GM12801 (cell line): ENCODE data around the gene DPM3.

ENCODE experiments used
- CTCF ChIP-seq: IDR thresholded peaks from one replicate; pipeline ENCODE4 v1.5.1; 2011; ENCODE audit warnings: control low read depth; ENCODE audit not compliant: insufficient read length; ENCODE audit errors: extremely low read depth

Gene DPM3

GRCh38 chr1:155099331-155099730 lies 41.0 kb downstream of the DPM3 start:
- no peak for TF ChIP-seq CTCF

DNA sequence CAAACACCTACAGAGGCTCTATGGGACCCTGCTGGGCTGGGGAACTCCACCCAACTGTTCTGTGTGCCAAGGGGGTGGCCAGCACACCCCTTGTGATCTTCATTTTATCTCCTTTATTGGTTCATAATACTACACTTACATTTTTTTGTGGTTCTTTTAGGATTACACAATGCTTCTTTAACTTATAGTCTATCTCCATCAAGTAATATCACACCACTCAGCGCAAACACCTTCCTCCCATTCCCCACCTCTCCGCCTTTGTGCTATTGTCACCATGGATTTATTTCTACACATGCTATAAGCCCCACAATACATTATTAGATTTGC lies 45.7 kb downstream of the DPM3 start:
- no peak for TF ChIP-seq CTCF

DNA sequence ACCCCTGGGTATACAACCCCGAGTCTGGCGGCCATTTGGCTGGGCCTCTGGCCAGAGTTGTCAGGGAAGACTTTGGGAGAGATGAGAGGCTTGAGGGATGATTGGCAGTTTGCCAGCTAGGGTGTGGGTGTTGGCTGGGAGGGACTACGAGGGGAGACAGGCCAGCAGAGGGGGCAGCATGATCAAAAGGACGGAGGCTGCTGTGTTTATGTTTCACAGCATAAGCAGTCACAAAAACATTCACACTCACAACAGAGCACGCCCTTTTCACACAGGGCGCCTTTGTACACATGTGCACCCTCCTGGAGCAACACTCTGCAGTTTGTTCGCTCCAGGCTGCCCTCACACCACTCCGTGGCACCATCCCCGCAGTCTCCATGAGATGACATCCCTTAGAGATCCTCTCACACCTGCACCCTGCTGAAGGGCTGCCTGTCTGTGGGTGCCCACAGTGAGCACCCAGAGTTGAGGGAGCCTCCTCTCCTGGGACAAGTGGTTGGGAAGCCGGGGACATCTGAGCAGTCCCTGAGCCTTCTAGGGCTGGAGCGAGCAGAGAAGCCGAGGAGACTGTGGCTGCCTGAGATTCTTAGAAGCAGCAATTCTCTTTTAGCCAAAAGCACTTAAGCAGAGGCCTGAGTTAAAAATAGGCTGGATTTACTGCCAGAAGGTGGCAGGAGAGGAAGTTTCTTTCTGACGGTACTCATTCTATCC lies 46.3 kb downstream of the DPM3 start:
- no peak for TF ChIP-seq CTCF

DNA sequence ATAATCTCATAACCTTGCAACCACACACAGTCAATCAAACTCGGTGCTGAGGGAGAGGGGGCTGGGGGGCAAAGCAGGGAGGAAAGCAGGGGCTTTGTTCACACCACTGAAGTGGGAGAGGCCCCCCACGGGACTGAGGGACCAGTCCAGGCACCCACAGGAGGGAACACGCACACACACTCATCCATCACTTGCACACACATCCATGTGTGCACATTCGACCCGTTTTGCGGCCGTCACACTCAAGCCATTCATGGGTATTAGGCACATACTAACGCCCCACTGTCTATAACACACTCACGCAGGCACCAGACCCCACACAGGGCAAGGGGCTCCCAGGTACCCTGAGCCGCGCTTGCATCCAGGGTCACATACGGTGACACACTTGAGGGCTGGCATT lies 47.7 kb downstream of the DPM3 start:
- no peak for TF ChIP-seq CTCF

DNA sequence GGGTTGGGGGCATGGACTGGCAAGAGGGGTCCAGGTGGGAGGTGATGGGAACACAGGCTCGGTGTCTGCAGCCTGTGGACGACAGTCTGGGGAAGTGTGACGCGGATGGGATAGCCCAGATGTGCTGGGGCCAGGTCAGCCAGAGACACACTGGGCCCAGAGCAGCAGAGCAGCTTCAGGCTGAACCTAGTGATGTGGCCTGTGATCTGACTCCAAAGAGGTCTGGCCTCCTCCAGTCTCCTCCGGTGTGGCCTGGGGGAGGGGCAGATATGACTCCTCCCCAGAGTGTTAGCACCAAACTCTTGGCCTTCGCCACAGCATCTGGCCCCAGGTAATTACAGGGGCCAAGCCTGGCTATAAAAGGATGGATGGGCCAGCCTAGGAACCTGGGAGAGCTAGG lies 48.2 kb downstream of the DPM3 start:
- no peak for TF ChIP-seq CTCF

DNA sequence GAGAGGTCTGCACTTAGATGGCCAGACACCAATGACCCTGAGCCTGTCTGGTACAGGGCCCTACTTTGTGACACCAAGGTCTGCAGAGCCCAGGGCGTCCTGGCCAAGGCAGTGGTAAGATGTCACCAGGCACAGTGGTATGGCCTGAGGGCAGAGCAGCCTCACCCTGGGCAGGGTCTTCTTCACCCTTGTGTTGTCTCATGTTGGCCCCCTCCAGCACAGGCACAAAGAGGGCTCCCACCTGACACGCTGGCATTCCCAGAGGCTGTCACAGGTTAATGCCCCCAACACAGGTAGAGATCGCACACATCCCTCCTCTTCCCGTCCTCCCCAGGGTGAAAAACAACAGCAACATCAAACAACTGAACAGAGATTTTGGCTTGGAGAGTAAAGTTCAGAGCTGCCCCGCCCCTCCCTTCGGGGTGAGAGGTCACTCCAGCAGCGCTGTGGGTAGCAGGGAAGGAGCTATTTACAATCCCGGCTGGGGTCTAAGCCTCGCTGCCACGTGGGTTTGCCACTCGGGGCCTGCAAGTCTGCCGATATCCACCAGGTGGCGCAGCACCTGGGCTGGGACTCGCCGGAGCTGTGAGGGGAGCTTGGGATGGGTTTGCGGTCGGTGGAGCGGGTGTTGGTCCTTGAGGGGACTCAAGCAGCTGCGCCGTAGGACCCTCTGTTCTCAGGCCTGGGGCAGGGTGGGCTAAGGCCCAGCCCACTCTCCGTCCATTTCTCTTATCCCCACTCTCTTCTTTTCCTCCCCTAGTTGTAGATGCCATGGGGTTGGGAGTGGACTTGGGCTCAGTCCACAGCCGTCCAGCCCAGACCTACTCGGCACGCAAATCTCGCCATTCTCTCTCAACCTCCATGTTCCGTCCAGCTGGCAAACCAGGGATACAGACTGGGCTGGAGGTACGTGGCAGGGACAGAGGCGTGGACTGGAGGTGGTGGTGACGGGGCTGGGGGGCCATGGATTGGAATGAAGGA lies 49.0 kb downstream of the DPM3 start:
- no peak for TF ChIP-seq CTCF
